Measurements from ENCODE around the gene ATAD2B. TPM values are rescaled to one million over a fixed set of nuclear protein-coding genes. Genes with fewer than 3 reads are reported as not detected.
"Not testable (repeated sequence)": the region's sequence is repeated elsewhere in the genome, so short reads cannot be mapped to it uniquely, and the experiment has no call there.

Gene ATAD2B
- 10 to 100 TPM; 28.8 to 81.9 (median 31.8) TPM for total RNA-seq

- WGBS = under 1% methylated on average over 18 of the region's 88 CpGs
- TF ChIP-seq CTCF (IDR thresholded peaks at IDR 0.05) (peak; percentile 85 to 96), EP300 (IDR thresholded peaks at IDR 0.05) (no peak), POLR2AphosphoS5 (IDR thresholded peaks at IDR 0.05) (peak in 2 of 3 donors; percentile 60 to 86), POLR2A (IDR thresholded peaks at IDR 0.05) (peak; percentile 32 to 51)
- Histone ChIP-seq H3K4me1 (peaks cover 37% of the 10 kb centered on the region), H3K36me3 (peaks cover 8% of the 10 kb centered on the region), H3K27ac (peak within 1 kb of the TSS; percentile 99), H3K9me3 (no peaks in the 10 kb centered on the region), H3K4me3 (peak within 1 kb of the TSS; percentile 98), H3K27me3 (no peaks in the 10 kb centered on the region)
- DNase-seq (ENCODE audit: low spot score in 2 of 2) = peak; percentile 92
These were observed at the start of gene ATAD2B for GRCh38 chr2:23926750-23927571. ATAD2B (minus strand) TSS chr2:23927123; CDS start chr2:23926770, 353 bp downstream.

GRCh38 chr2:23967846-23968245 is 40.9 kb upstream of the ATAD2B start:
- Histone ChIP-seq H3K4me3 (no peak overlapping the region), H3K4me1 (no peaks in the 10 kb centered on the region), H3K27me3 (no peaks in the 10 kb centered on the region), H3K36me3 (peaks cover 24% of the 10 kb centered on the region), H3K27ac (no peak overlapping the region), H3K9me3 (no peaks in the 10 kb centered on the region)
- 93% methylated on average over 4 of the region's 4 CpGs for WGBS
- no peak for DNase-seq (ENCODE audit: low spot score in 2 of 2)
- TF ChIP-seq EP300 (IDR thresholded peaks at IDR 0.05) (no peak), CTCF (IDR thresholded peaks at IDR 0.05) (no peak), POLR2A (IDR thresholded peaks at IDR 0.05) (no peak), POLR2AphosphoS5 (IDR thresholded peaks at IDR 0.05) (no peak)

- WGBS = 81% methylated on average over 6 of the region's 6 CpGs
- no peaks in the 10 kb centered on the region for H3K4me1 ChIP-seq
- TF ChIP-seq POLR2AphosphoS5 (IDR thresholded peaks at IDR 0.05) (no peak), POLR2A (IDR thresholded peaks at IDR 0.05) (no peak), CTCF (IDR thresholded peaks at IDR 0.05) (no peak), EP300 (IDR thresholded peaks at IDR 0.05) (no peak)
- no peaks in the 10 kb centered on the region for H3K27me3 ChIP-seq
- no peak overlapping the region for H3K4me3 ChIP-seq
- no peaks in the 10 kb centered on the region for H3K9me3 ChIP-seq
- H3K36me3 ChIP-seq = peaks cover 4% of the 10 kb centered on the region
- DNase-seq (ENCODE audit: low spot score in 2 of 2) = no peak
- no peak overlapping the region for H3K27ac ChIP-seq
These were observed 27.5 kb upstream of the ATAD2B start for GRCh38 chr2:23954325-23955014.

- Histone ChIP-seq H3K36me3 (peaks cover 4% of the 10 kb centered on the region), H3K4me3 (no peak overlapping the region), H3K9me3 (no peaks in the 10 kb centered on the region), H3K27me3 (no peaks in the 10 kb centered on the region), H3K4me1 (no peaks in the 10 kb centered on the region), H3K27ac (no peak overlapping the region)
- TF ChIP-seq CTCF (IDR thresholded peaks at IDR 0.05) (no peak), POLR2AphosphoS5 (IDR thresholded peaks at IDR 0.05) (no peak), EP300 (IDR thresholded peaks at IDR 0.05) (no peak), POLR2A (IDR thresholded peaks at IDR 0.05) (no peak)
- no peak for DNase-seq (ENCODE audit: low spot score in 2 of 2)
These were observed 26.7 kb upstream of the ATAD2B start for GRCh38 chr2:23953625-23954024.

- not testable (repeated sequence) for H3K9me3 ChIP-seq; H3K27ac ChIP-seq; H3K36me3 ChIP-seq; DNase-seq (ENCODE audit: low spot score in 2 of 2); H3K4me1 ChIP-seq; H3K27me3 ChIP-seq; H3K4me3 ChIP-seq
- 98% methylated on average over 3 of the region's 3 CpGs for WGBS
These were observed 25.6 kb upstream of the ATAD2B start for GRCh38 chr2:23952558-23952957.
